GM23338 (cell line): ENCODE results near the gene CTNNA3. TPM values are rescaled to one million over a fixed set of nuclear protein-coding genes. Genes with fewer than 3 reads are reported as not detected.
"Not testable (repeated sequence)": the region's sequence is repeated elsewhere in the genome, so short reads cannot be mapped to it uniquely, and the experiment has no call there.

Experiments
- ATAC-seq: fragments of 200-7000 bp; cut with Tn5 transposase; 3 replicates; pipeline ENCODE4 v1.9.1; 2020
- DNase-seq: peaks from one replicate; pipeline ENCODE4 v3.0.0-alpha.2; 2015; ENCODE audit warnings: low spot score
- H2AFZ ChIP-seq: fragments of 200-600 bp; sonication (generic); 2 replicates; pipeline ENCODE4 v1.8.0; 2016; ENCODE audit warnings: antibody characterized with exemption, mild to moderate bottlenecking, moderate library complexity
- H3F3A ChIP-seq: fragments of 200-600 bp; sonication (generic); replicated peaks from 2 replicates; pipeline ENCODE4 v1.8.0; 2017; ENCODE audit warnings: antibody characterized with exemption, mixed run types, low read depth
- H3K27ac ChIP-seq: fragments of 200-600 bp; sonication (generic); 2 replicates; pipeline ENCODE4 v1.6.1; 2016; ENCODE audit warnings: low read depth
- H3K27me3 ChIP-seq: fragments of 200-600 bp; sonication (generic); 2 replicates; pipeline ENCODE4 v1.8.0; 2016; ENCODE audit warnings: mild to moderate bottlenecking, mixed run types, moderate library complexity; ENCODE audit not compliant: insufficient read depth
- H3K36me3 ChIP-seq: fragments of 200-600 bp; sonication (generic); 2 replicates; pipeline ENCODE4 v1.8.0; 2016; ENCODE audit warnings: mild to moderate bottlenecking; ENCODE audit not compliant: insufficient read depth
- H3K4me1 ChIP-seq: fragments of 200-600 bp; sonication (generic); 2 replicates; pipeline ENCODE4 v1.8.0; 2016; ENCODE audit warnings: mild to moderate bottlenecking, moderate library complexity; ENCODE audit not compliant: insufficient read depth
- H3K4me2 ChIP-seq: fragments of 200-600 bp; sonication (generic); 2 replicates; pipeline ENCODE4 v1.7.1; 2017; ENCODE audit warnings: mixed run types
- H3K4me3 ChIP-seq: fragments of 200-600 bp; sonication (generic); 2 replicates; pipeline ENCODE4 v1.6.1; 2016; ENCODE audit warnings: mixed run types
- H3K79me2 ChIP-seq: fragments of 200-600 bp; sonication (generic); replicated peaks from 2 replicates; pipeline ENCODE4 v1.8.0; 2017; ENCODE audit warnings: mild to moderate bottlenecking; ENCODE audit not compliant: insufficient read depth
- H3K9me2 ChIP-seq: fragments of 200-600 bp; sonication (generic); 2 replicates; pipeline ENCODE4 v1.8.0; 2017; ENCODE audit not compliant: insufficient read depth
- H4K20me1 ChIP-seq: fragments of 200-600 bp; sonication (generic); replicated peaks from 2 replicates; pipeline ENCODE4 v1.8.0; 2017; ENCODE audit warnings: mild to moderate bottlenecking; ENCODE audit not compliant: insufficient read depth
- H3K27ac Mint-ChIP-seq: 2 replicates; pipeline ENCODE4 v1.8.0; 2020; ENCODE audit warnings: inconsistent platforms, mild to moderate bottlenecking, moderate library complexity, mixed read lengths
- H3K27me3 Mint-ChIP-seq: 3 replicates; pipeline ENCODE4 v1.8.0; 2022; ENCODE audit warnings: low read depth, mild to moderate bottlenecking, moderate library complexity, mixed read lengths, inconsistent platforms; ENCODE audit not compliant: insufficient read depth, poor library complexity
- H3K36me3 Mint-ChIP-seq: 3 replicates; pipeline ENCODE4 v1.8.0; 2021; ENCODE audit warnings: low read depth, mild to moderate bottlenecking, inconsistent platforms, moderate library complexity, mixed read lengths
- H3K4me1 Mint-ChIP-seq: 3 replicates; pipeline ENCODE4 v1.8.0; 2020; ENCODE audit warnings: mild to moderate bottlenecking, inconsistent platforms, mixed read lengths
- H3K4me3 Mint-ChIP-seq: 3 replicates; pipeline ENCODE4 v1.8.0; 2021; ENCODE audit warnings: moderate library complexity, mild to moderate bottlenecking, inconsistent platforms, mixed read lengths
- H3K9me3 Mint-ChIP-seq: 3 replicates; pipeline ENCODE4 v1.8.0; 2020; ENCODE audit warnings: moderate library complexity, mild to moderate bottlenecking, inconsistent platforms, mixed read lengths
- CREB1 ChIP-seq: fragments of 250-450 bp; sonication (Bioruptor Pico); IDR thresholded peaks from 2 replicates; pipeline ENCODE4 v1.5.0; 2020; ENCODE audit warnings: low read depth, mild to moderate bottlenecking, moderate library complexity
- EZH2phosphoT487 ChIP-seq: fragments of 200-600 bp; sonication (generic); IDR thresholded peaks from one replicate; pipeline ENCODE4 v1.8.1; 2018; ENCODE audit warnings: antibody characterized with exemption; ENCODE audit not compliant: unreplicated experiment
- STAT1 ChIP-seq: IDR thresholded peaks from one replicate; pipeline ENCODE4 v1.6.1; 2016; ENCODE audit warnings: antibody characterized with exemption; ENCODE audit not compliant: unreplicated experiment
- ZNF331 ChIP-seq: fragments of 250-450 bp; sonication (Bioruptor Pico); IDR thresholded peaks from 2 replicates; pipeline ENCODE4 v1.5.0; 2020; ENCODE audit warnings: low read depth, mild to moderate bottlenecking, moderate library complexity
- polyA plus RNA-seq: library from polyadenylated mRNA; unstranded; fragments of >200 nt; fragmentation: Nextera tagmentation; extraction: Ambion mirVana; gene quantifications from 2 replicates; pipeline ENCODE4 v1.2.1, GENCODE V29; 2016
- total RNA-seq: library from RNA; depleted of rRNA; stranded (reverse); fragments of >200 nt; shearing (Covaris generic); gene quantifications from 2 replicates; pipeline ENCODE4 v1.2.3, GENCODE V29; 2014
- TF ChIP-seq, protein P1 (sequence below): fragments of 250-450 bp; sonication (Bioruptor Pico); IDR thresholded peaks from 2 replicates; pipeline ENCODE4 v1.5.0; 2020; ENCODE audit warnings: mild to moderate bottlenecking, moderate library complexity

The CTNNA3 gene
- total and polyA plus RNA-seq, 2 experiments from 2014 or later, result 0.71 to 3.3 TPM

DNA sequence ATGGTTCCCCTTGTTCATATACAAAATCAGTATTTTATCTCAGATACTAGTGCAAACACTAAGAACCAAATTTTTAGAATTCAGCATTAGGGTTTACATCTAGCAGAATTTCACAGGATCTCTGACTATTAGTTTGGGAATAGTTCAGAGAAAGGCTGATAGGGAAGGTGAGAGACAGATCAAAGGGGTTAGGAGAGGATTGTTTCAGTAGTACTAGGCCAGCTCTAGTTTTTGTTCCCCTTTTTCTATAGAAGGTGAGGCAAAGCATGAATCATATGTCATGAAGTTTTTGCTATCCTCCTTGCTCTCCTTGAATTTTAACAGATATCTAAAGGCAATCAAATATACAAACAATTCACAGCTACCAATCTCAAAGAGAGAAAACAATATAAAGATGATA is 26.1 kb upstream of the CTNNA3 start (continued):
- TF ChIP-seq, protein P1, sequence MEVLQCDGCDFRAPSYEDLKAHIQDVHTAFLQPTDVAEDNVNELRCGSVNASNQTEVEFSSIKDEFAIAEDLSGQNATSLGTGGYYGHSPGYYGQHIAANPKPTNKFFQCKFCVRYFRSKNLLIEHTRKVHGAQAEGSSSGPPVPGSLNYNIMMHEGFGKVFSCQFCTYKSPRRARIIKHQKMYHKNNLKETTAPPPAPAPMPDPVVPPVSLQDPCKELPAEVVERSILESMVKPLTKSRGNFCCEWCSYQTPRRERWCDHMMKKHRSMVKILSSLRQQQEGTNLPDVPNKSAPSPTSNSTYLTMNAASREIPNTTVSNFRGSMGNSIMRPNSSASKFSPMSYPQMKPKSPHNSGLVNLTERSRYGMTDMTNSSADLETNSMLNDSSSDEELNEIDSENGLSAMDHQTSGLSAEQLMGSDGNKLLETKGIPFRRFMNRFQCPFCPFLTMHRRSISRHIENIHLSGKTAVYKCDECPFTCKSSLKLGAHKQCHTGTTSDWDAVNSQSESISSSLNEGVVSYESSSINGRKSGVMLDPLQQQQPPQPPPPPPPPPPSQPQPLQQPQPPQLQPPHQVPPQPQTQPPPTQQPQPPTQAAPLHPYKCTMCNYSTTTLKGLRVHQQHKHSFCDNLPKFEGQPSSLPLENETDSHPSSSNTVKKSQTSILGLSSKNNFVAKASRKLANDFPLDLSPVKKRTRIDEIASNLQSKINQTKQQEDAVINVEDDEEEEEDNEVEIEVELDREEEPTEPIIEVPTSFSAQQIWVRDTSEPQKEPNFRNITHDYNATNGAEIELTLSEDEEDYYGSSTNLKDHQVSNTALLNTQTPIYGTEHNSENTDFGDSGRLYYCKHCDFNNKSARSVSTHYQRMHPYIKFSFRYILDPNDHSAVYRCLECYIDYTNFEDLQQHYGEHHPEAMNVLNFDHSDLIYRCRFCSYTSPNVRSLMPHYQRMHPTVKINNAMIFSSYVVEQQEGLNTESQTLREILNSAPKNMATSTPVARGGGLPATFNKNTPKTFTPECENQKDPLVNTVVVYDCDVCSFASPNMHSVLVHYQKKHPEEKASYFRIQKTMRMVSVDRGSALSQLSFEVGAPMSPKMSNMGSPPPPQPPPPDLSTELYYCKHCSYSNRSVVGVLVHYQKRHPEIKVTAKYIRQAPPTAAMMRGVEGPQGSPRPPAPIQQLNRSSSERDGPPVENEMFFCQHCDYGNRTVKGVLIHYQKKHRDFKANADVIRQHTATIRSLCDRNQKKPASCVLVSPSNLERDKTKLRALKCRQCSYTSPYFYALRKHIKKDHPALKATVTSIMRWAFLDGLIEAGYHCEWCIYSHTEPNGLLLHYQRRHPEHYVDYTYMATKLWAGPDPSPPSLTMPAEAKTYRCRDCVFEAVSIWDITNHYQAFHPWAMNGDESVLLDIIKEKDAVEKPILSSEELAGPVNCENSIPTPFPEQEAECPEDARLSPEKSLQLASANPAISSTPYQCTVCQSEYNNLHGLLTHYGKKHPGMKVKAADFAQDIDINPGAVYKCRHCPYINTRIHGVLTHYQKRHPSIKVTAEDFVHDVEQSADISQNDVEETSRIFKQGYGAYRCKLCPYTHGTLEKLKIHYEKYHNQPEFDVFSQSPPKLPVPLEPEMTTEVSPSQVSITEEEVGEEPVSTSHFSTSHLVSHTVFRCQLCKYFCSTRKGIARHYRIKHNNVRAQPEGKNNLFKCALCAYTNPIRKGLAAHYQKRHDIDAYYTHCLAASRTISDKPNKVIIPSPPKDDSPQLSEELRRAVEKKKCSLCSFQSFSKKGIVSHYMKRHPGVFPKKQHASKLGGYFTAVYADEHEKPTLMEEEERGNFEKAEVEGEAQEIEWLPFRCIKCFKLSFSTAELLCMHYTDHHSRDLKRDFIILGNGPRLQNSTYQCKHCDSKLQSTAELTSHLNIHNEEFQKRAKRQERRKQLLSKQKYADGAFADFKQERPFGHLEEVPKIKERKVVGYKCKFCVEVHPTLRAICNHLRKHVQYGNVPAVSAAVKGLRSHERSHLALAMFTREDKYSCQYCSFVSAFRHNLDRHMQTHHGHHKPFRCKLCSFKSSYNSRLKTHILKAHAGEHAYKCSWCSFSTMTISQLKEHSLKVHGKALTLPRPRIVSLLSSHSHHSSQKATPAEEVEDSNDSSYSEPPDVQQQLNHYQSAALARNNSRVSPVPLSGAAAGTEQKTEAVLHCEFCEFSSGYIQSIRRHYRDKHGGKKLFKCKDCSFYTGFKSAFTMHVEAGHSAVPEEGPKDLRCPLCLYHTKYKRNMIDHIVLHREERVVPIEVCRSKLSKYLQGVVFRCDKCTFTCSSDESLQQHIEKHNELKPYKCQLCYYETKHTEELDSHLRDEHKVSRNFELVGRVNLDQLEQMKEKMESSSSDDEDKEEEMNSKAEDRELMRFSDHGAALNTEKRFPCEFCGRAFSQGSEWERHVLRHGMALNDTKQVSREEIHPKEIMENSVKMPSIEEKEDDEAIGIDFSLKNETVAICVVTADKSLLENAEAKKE (CRISPR knock-in tag), result no peak
- TF ChIP-seq EZH2phosphoT487 (no peak), STAT1 (no peak), CREB1 (CRISPR knock-in tag) (no peak), ZNF331 (no peak)

DNA sequence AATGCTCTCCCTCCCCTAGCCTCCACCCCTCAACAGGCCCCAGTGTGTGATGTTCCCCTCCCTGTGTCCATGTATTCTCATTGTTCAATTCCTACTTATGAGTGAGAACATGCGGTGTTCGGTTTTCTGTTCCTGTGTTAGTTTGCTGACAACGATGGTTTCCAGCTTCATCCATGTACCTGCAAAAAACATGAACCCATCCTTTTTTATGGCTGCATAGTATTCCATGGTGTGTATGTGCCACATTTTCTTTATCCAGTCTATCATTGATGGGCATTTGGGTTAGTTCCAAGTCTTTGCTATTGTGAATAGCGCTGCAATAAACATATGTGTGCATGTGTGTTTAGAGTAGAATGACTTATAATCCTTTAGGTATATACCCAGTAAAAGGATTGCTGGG is 20.5 kb upstream of the CTNNA3 start:
- DNase-seq, result not testable (repeated sequence)

More for the DNA sequence above, 20.5 kb upstream of the CTNNA3 start:
- peaks cover 24% of the 10 kb centered on the region for H3K9me3 Mint-ChIP-seq
- not testable (repeated sequence) for ATAC-seq, H3F3A ChIP-seq, H3K79me2 ChIP-seq, H3K4me3 Mint-ChIP-seq, H3K27ac Mint-ChIP-seq, H3K36me3 ChIP-seq, H3K4me3 ChIP-seq, H3K27me3 Mint-ChIP-seq, H3K9me2 ChIP-seq, H3K27ac ChIP-seq, H3K36me3 Mint-ChIP-seq, H3K4me1 Mint-ChIP-seq, H3K4me2 ChIP-seq, H4K20me1 ChIP-seq, H2AFZ ChIP-seq, H3K27me3 ChIP-seq, H3K4me1 ChIP-seq
